Panc1 (cell line): ENCODE measurements around the gene THADA. TPM values are rescaled to one million over a fixed set of nuclear protein-coding genes. Genes with fewer than 3 reads are reported as not detected.
"Not testable (repeated sequence)": the region's sequence is repeated elsewhere in the genome, so short reads cannot be mapped to it uniquely, and the experiment has no call there.

Experiments used
- ATAC-seq: fragments of 200-7000 bp; cut with Tn5 transposase; 2 replicates; pipeline ENCODE4 v1.9.1; 2020; ENCODE audit warnings: mild to moderate bottlenecking, moderate library complexity
- BruUV-seq: library from RNA; stranded (reverse); fragments of 400-500 nt; replicated peaks from 2 replicates; lab custom pipeline; 2021; lab: Mats Ljungman, UMichigan
- CTCF ChIA-PET: fragments of 300-600 bp; sonication (Branson Sonifier 250); formaldehyde crosslinking; loops from one replicate; lab custom pipeline; 2022; ENCODE audit warnings: antibody characterized with exemption; lab: Charles Lee
- POLR2A ChIA-PET: fragments of 300-600 bp; sonication (Branson Sonifier 250); formaldehyde crosslinking; loops from one replicate; lab custom pipeline; 2022; ENCODE audit warnings: antibody characterized with exemption; lab: Charles Lee
- DNase-seq: peaks from one replicate; pipeline ENCODE4 v3.0.0-alpha.2; 2010; ENCODE audit warnings: low read depth, low spot score
- H3K27ac ChIP-seq: 2 replicates; pipeline ENCODE4 v1.5.1; 2011; ENCODE audit warnings: mild to moderate bottlenecking, low read length, inconsistent platforms
- H3K27me3 ChIP-seq: fragments of 200-500 bp; sonication (Bioruptor generic); 2 replicates; pipeline ENCODE4 v1.6.0; 2014; ENCODE audit warnings: low read length, inconsistent platforms; ENCODE audit not compliant: control insufficient read depth, insufficient read depth
- H3K36me3 ChIP-seq: fragments of 200-500 bp; sonication (Bioruptor generic); 2 replicates; pipeline ENCODE4 v1.5.1; 2014; ENCODE audit warnings: inconsistent platforms, mild to moderate bottlenecking, low read length, moderate library complexity; ENCODE audit not compliant: control insufficient read depth, insufficient read depth
- H3K4me1 ChIP-seq: 2 replicates; pipeline ENCODE4 v1.5.1; 2011; ENCODE audit warnings: inconsistent platforms, mild to moderate bottlenecking, low read length, moderate library complexity; ENCODE audit not compliant: control insufficient read depth, insufficient read depth
- H3K4me3 ChIP-seq, 2 experiments: 2 replicates each; pipeline ENCODE4 v1.5.1; 2011 to 2012; ENCODE audit warnings: low read depth in 2 of 2, low read length in 2 of 2, mild to moderate bottlenecking in 2 of 2, inconsistent platforms in 1 of 2, moderate library complexity in 1 of 2
- H3K9me3 ChIP-seq: fragments of 200-500 bp; sonication (Bioruptor generic); 2 replicates; pipeline ENCODE4 v1.5.1; 2014; ENCODE audit warnings: low read depth, mild to moderate bottlenecking, inconsistent platforms, low read length, moderate library complexity; ENCODE audit not compliant: control insufficient read depth, insufficient read depth
- CTCF ChIP-seq: fragments of 450-650 bp; IDR thresholded peaks from 2 replicates; pipeline ENCODE4 v1.5.1; 2017; ENCODE audit warnings: mild to moderate bottlenecking
- POLR2AphosphoS5 ChIP-seq: IDR thresholded peaks from 2 replicates; pipeline ENCODE4 v1.6.1; 2012; ENCODE audit warnings: mild to moderate bottlenecking, low read depth, low read length, moderate library complexity
- REST ChIP-seq, 2 experiments: IDR thresholded peaks; 2 replicates each; pipeline ENCODE4 v1.6.1; 2011 to 2012; ENCODE audit warnings: low read depth in 2 of 2, control low read depth in 1 of 2, low read length in 1 of 2, mild to moderate bottlenecking in 1 of 2, moderate library complexity in 1 of 2; ENCODE audit not compliant: insufficient read depth in 1 of 2
- SIN3A ChIP-seq: IDR thresholded peaks from 2 replicates; pipeline ENCODE4 v1.6.1; 2012; ENCODE audit warnings: low read depth, mild to moderate bottlenecking, low read length, moderate library complexity, borderline replicate concordance; ENCODE audit not compliant: insufficient read depth
- TCF7L2 ChIP-seq: IDR thresholded peaks from 2 replicates; pipeline ENCODE4 v1.6.1; 2011; ENCODE audit warnings: mild to moderate bottlenecking, low read depth, low read length, inconsistent platforms
- in situ Hi-C: cut with HindIII; loops from 2 replicates; pipeline ENCODE4 v1.10.0; 2016; ENCODE audit warnings: low sequenced_read_pairs, low pct_unique_long_range_greater_than_20kb
- intact Hi-C: fragments of 100-400 bp; cut with micrococcal nuclease; formaldehyde crosslinking; loops from one replicate; pipeline ENCODE4 v1.10.0; 2022; ENCODE audit not compliant: unreplicated experiment
- total RNA-seq: library from RNA; stranded (reverse); gene quantifications from one replicate; pipeline ENCODE4 v1.2.1, GENCODE V29; 2021; ENCODE audit not compliant: unreplicated experiment

THADA gene
- total RNA-seq, 1 experiment from 2014 or later, result 37.2 TPM

- H3K36me3 ChIP-seq, result 0 out of 2 replicates have a peak, but pooled peaks cover 2% of the 10 kb centered on the region
- H3K4me3 ChIP-seq, result no peak overlapping the region
- no peaks in the 10 kb centered on the region for H3K4me1 ChIP-seq
- no peaks in the 10 kb centered on the region for H3K27me3 ChIP-seq
- no peak for ATAC-seq
- TF ChIP-seq POLR2AphosphoS5 (no peak), REST (IDR thresholded peaks at IDR 0.05; ENCODE audit: insufficient read depth in 1 of 2, low read depth in 2 of 2, low read length in 1 of 2) (no peak)
- in situ Hi-C loops, result no loop called here
- POLR2A ChIA-PET, result no interaction called here
- no peak overlapping the region for H3K27ac ChIP-seq
- BruUV-seq, result no TSS peak
- intact Hi-C loops, result no loop called here
- DNase-seq, result no peak
- CTCF ChIA-PET, result no interaction called here
- no peaks in the 10 kb centered on the region for H3K9me3 ChIP-seq
Observed at GRCh38 chr2:43397821-43398220, 198.0 kb downstream of the THADA start.

- no peak overlapping the region for H3K27ac ChIP-seq
- BruUV-seq, result no TSS peak
- intact Hi-C loops, result no loop called here
Observed at GRCh38 chr2:43397411-43397810, 198.4 kb downstream of the THADA start.

GRCh38 chr2:43396344-43396743, 199.5 kb downstream of the THADA start:
- H3K27me3 ChIP-seq, H3K4me1 ChIP-seq, BruUV-seq, H3K27ac ChIP-seq, H3K36me3 ChIP-seq, POLR2A ChIA-PET, in situ Hi-C loops, H3K4me3 ChIP-seq, H3K9me3 ChIP-seq, DNase-seq, intact Hi-C loops, ATAC-seq, CTCF ChIA-PET: not testable (repeated sequence)

More at GRCh38 chr2:43397411-43397810, 198.4 kb downstream of the THADA start:
- TF ChIP-seq TCF7L2 (no peak), POLR2AphosphoS5 (no peak), CTCF (no peak), REST (IDR thresholded peaks at IDR 0.05; ENCODE audit: insufficient read depth in 1 of 2, low read depth in 2 of 2, low read length in 1 of 2) (no peak), SIN3A (no peak)
- Histone ChIP-seq H3K36me3 (0 out of 2 replicates have a peak, but pooled peaks cover 2% of the 10 kb centered on the region), H3K4me3 (no peak overlapping the region), H3K4me1 (no peaks in the 10 kb centered on the region), H3K27me3 (no peaks in the 10 kb centered on the region), H3K9me3 (no peaks in the 10 kb centered on the region)
- no peak for ATAC-seq
- CTCF ChIA-PET, result no interaction called here
- POLR2A ChIA-PET, result interaction anchor here (0.7 kb wide), 1 partner anchor 16 kb away, joined by 10 read pairs; no protein-coding TSS in a partner anchor
- no peak for DNase-seq
- in situ Hi-C loops, result no loop called here
